NK-92 (cell line): ENCODE measurements around the gene P2RY11.

Experiments used
- DNase-seq: peaks from one replicate; lab custom pipeline; 2025; ENCODE audit not compliant: unreplicated experiment; lab: John Stamatoyannopoulos, UW

Gene P2RY11

GRCh38 chr19:10092648-10093294 lies 18.7 kb upstream of the P2RY11 start:
- no peak for DNase-seq

- no peak for DNase-seq
Observed at GRCh38 chr19:10093295-10094186, 18.0 kb upstream of the P2RY11 start.

GRCh38 chr19:10095622-10095947 lies 15.9 kb upstream of the P2RY11 start:
- no peak for DNase-seq

- no peak for DNase-seq
Observed at GRCh38 chr19:10095948-10096614, 15.4 kb upstream of the P2RY11 start.

GRCh38 chr19:10096615-10096963 lies 14.9 kb upstream of the P2RY11 start:
- no peak for DNase-seq

- no peak for DNase-seq
Observed at GRCh38 chr19:10100163-10100785, 11.2 kb upstream of the P2RY11 start.

- no peak for DNase-seq
Observed at GRCh38 chr19:10102787-10103236, 8.7 kb upstream of the P2RY11 start.

- no peak for DNase-seq
Observed at GRCh38 chr19:10104130-10104513, 7.4 kb upstream of the P2RY11 start.

- DNase-seq: peak; percentile 36
Observed at GRCh38 chr19:10104665-10105508, 6.6 kb upstream of the P2RY11 start.

GRCh38 chr19:10105509-10106099 lies 5.9 kb upstream of the P2RY11 start:
- DNase-seq: no peak

GRCh38 chr19:10106100-10106936 lies 5.2 kb upstream of the P2RY11 start, which contains the start of gene PPAN:
TSS of gene PPAN (plus strand) at chr19:10106362. CDS start at chr19:10106395, 33 bp downstream.
- peak; percentile 82 for DNase-seq

- DNase-seq: no peak
Observed at GRCh38 chr19:10107254-10107653, 4.2 kb upstream of the P2RY11 start.

GRCh38 chr19:10107817-10108367 lies 3.6 kb upstream of the P2RY11 start:
- no peak for DNase-seq

- no peak for DNase-seq
Observed at GRCh38 chr19:10109528-10109927, 2.0 kb upstream of the P2RY11 start.

- DNase-seq: no peak
Observed at GRCh38 chr19:10110076-10110971, 1.2 kb upstream of the P2RY11 start.

GRCh38 chr19:10110972-10111317 lies 548 bp upstream of the P2RY11 start:
- no peak for DNase-seq

- DNase-seq: no peak
Observed at GRCh38 chr19:10112037-10112761, 706 bp downstream of the P2RY11 start.
